GM23248 (cell line): Measurements from ENCODE around the gene LSM3. TPM values are rescaled to one million over a fixed set of nuclear protein-coding genes. Genes with fewer than 3 reads are reported as not detected.

ENCODE experiments used
- DNase-seq: peaks from one replicate; pipeline ENCODE4 v3.0.0-alpha.2; 2015
- H2AFZ ChIP-seq: fragments of 200-600 bp; sonication (generic); 2 replicates; pipeline ENCODE4 v1.6.1; 2016; ENCODE audit warnings: antibody characterized with exemption
- H3F3A ChIP-seq: fragments of 200-600 bp; sonication (generic); 2 replicates; pipeline ENCODE4 v1.6.1; 2016; ENCODE audit warnings: mild to moderate bottlenecking, antibody characterized with exemption, mixed run types; ENCODE audit not compliant: insufficient read depth
- H3K27ac ChIP-seq: fragments of 200-600 bp; sonication (generic); 2 replicates; pipeline ENCODE4 v1.5.1; 2016; ENCODE audit warnings: mild to moderate bottlenecking
- H3K27me3 ChIP-seq: fragments of 200-600 bp; sonication (generic); replicated peaks from 2 replicates; pipeline ENCODE4 v1.6.1; 2016; ENCODE audit warnings: mild to moderate bottlenecking; ENCODE audit not compliant: insufficient read depth
- H3K36me3 ChIP-seq: fragments of 200-600 bp; sonication (generic); 2 replicates; pipeline ENCODE4 v1.6.1; 2016; ENCODE audit warnings: low read depth, mild to moderate bottlenecking
- H3K4me1 ChIP-seq: fragments of 200-600 bp; sonication (generic); 2 replicates; pipeline ENCODE4 v1.6.1; 2016; ENCODE audit warnings: mild to moderate bottlenecking; ENCODE audit not compliant: insufficient read depth
- H3K4me2 ChIP-seq: fragments of 200-600 bp; sonication (generic); one replicate; pipeline ENCODE4 v1.6.1; 2016; ENCODE audit warnings: mild to moderate bottlenecking; ENCODE audit not compliant: unreplicated experiment
- H3K4me3 ChIP-seq: fragments of 200-600 bp; sonication (generic); 2 replicates; pipeline ENCODE4 v1.5.1; 2016; ENCODE audit warnings: mild to moderate bottlenecking
- H3K79me2 ChIP-seq: fragments of 200-600 bp; sonication (generic); 2 replicates; pipeline ENCODE4 v1.6.1; 2016; ENCODE audit warnings: mild to moderate bottlenecking; ENCODE audit not compliant: insufficient read depth
- H3K9ac ChIP-seq: fragments of 200-600 bp; sonication (generic); 2 replicates; pipeline ENCODE4 v1.6.1; 2016; ENCODE audit warnings: mild to moderate bottlenecking
- H3K9me2 ChIP-seq: fragments of 200-600 bp; sonication (generic); 2 replicates; pipeline ENCODE4 v1.6.1; 2016; ENCODE audit warnings: mixed run types, mild to moderate bottlenecking, moderate library complexity; ENCODE audit not compliant: insufficient read depth
- H3K9me3 ChIP-seq: fragments of 200-600 bp; sonication (generic); one replicate; pipeline ENCODE4 v1.6.1; 2017; ENCODE audit warnings: low read depth
- H4K20me1 ChIP-seq: fragments of 200-600 bp; sonication (generic); 2 replicates; pipeline ENCODE4 v1.6.0; 2016; ENCODE audit not compliant: insufficient read depth
- EZH2 ChIP-seq: fragments of 200-600 bp; sonication (generic); IDR thresholded peaks from 2 replicates; pipeline ENCODE4 v1.6.1; 2018; ENCODE audit warnings: antibody characterized with exemption, mild to moderate bottlenecking; ENCODE audit not compliant: insufficient read depth, poor library complexity, severe bottlenecking
- EZH2phosphoT487 ChIP-seq: fragments of 200-600 bp; sonication (generic); IDR thresholded peaks from 2 replicates; pipeline ENCODE4 v1.6.1; 2018; ENCODE audit warnings: antibody characterized with exemption, moderate library complexity, mild to moderate bottlenecking, low read depth; ENCODE audit not compliant: insufficient read depth
- WGBS, 2 experiments: methylation state at CpG; one replicate each; pipeline ENCODE4 v1.1.6; 2015 to 2017; ENCODE audit warnings: low lambda C conversion rate in 2 of 2, low coverage in 1 of 2; ENCODE audit errors: missing lambda C conversion rate in 2 of 2; 5-methylcytosine and 5-hydroxymethylcytosine counted together
- in situ Hi-C: fragments of 300-500 bp; cut with MboI; formaldehyde crosslinking; loops from 2 replicates; pipeline ENCODE4 v1.15.0; 2020
- polyA plus RNA-seq: library from polyadenylated mRNA; unstranded; fragments of >200 nt; fragmentation: Nextera tagmentation; extraction: Ambion mirVana; gene quantifications from 2 replicates; pipeline ENCODE4 v1.2.1, GENCODE V29; 2016
- total RNA-seq: library from RNA; depleted of rRNA; stranded (reverse); fragments of >200 nt; shearing (Covaris generic); gene quantifications from 2 replicates; pipeline ENCODE4 v1.2.3, GENCODE V29; 2014; rRNA removed

The LSM3 gene
- total and polyA plus RNA-seq, 2 experiments from 2014 or later = 9.4 to 32.3 TPM

DNA sequence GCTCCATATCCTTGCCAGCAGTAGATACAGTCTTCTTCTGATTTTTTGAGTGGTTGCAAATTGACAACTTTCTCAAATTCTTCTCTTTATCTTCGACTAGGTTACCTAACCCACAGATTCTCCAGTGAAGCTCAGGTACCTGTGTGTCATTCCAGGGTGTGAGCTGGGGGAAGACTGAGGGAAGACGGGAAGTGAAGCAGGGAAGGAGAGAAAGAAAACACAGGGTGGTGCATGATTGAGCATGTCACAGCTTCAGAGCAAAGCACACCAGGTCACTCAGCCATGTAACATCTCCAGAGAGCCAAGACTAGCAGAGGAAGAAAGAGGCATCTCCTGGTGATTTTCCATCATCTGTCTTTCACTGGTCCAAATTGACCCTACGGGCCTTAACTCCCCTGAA lies 67.2 kb downstream of the LSM3 start:
- no peak overlapping the region for H2AFZ ChIP-seq
- H3K27me3 ChIP-seq = no peaks in the 10 kb centered on the region
- H3K9me2 ChIP-seq = no peaks in the 10 kb centered on the region
- H3F3A ChIP-seq = no peaks in the 10 kb centered on the region
- no peak for DNase-seq
- H3K4me3 ChIP-seq = no peak overlapping the region
- no peaks in the 10 kb centered on the region for H3K4me1 ChIP-seq
- no peaks in the 10 kb centered on the region for H4K20me1 ChIP-seq
- no peak overlapping the region for H3K4me2 ChIP-seq
- no peaks in the 10 kb centered on the region for H3K79me2 ChIP-seq
- no peaks in the 10 kb centered on the region for H3K9me3 ChIP-seq
- H3K27ac ChIP-seq = no peak overlapping the region
- TF ChIP-seq EZH2 = no peak
- TF ChIP-seq EZH2phosphoT487 = no peak
- H3K36me3 ChIP-seq = no peaks in the 10 kb centered on the region
- H3K9ac ChIP-seq = no peak overlapping the region
- in situ Hi-C loops = no loop called here
- WGBS, 2 experiments = 51 to 57% methylated on average over 3 of the region's 3 CpGs

- Histone ChIP-seq H3K9me2 (no peaks in the 10 kb centered on the region), H3K27ac (no peak overlapping the region), H4K20me1 (no peaks in the 10 kb centered on the region), H3K4me3 (no peak overlapping the region), H3K27me3 (no peaks in the 10 kb centered on the region), H3F3A (no peaks in the 10 kb centered on the region), H2AFZ (no peak overlapping the region), H3K4me2 (no peak overlapping the region), H3K4me1 (no peaks in the 10 kb centered on the region), H3K79me2 (no peaks in the 10 kb centered on the region), H3K9me3 (no peaks in the 10 kb centered on the region), H3K36me3 (no peaks in the 10 kb centered on the region), H3K9ac (no peak overlapping the region)
- WGBS, 2 experiments = 79 to 84% methylated on average over 5 of the region's 5 CpGs
- TF ChIP-seq EZH2phosphoT487 (no peak), EZH2 (no peak)
- no peak for DNase-seq
- in situ Hi-C loops = no loop called here
These were observed 67.8 kb downstream of the LSM3 start for GRCh38 chr3:14246414-14246813.

DNA sequence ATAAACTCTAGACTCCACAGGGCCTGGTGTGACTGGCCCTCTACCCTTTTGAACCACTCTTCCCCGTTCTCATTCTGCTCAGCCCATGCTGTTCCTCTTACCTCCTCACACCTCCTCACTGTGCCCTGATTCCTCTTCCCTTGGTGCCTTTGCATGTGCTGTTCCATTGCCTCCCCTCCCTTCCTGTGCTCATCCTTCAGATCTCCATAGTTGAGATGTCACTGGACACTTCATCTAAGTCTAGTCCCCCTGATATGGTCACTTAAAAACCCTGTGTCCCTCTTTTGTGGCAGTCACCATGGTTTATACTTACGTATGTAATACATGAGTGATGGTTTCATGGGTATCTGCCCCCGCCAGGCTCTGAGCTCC lies 69.8 kb downstream of the LSM3 start:
- Histone ChIP-seq H3K9me2 (no peaks in the 10 kb centered on the region), H3F3A (no peaks in the 10 kb centered on the region), H3K79me2 (no peaks in the 10 kb centered on the region), H3K4me1 (peaks cover 7% of the 10 kb centered on the region), H3K27me3 (no peaks in the 10 kb centered on the region), H3K4me3 (no peak overlapping the region), H2AFZ (no peak overlapping the region), H3K9me3 (no peaks in the 10 kb centered on the region), H3K27ac (no peak overlapping the region), H3K4me2 (no peak overlapping the region), H3K9ac (no peak overlapping the region), H4K20me1 (no peaks in the 10 kb centered on the region), H3K36me3 (no peaks in the 10 kb centered on the region)
- WGBS, 2 experiments = 35 to 44% methylated on average over 3 of the region's 3 CpGs
- in situ Hi-C loops = no loop called here
- no peak for DNase-seq
- no peak for TF ChIP-seq EZH2phosphoT487

DNA sequence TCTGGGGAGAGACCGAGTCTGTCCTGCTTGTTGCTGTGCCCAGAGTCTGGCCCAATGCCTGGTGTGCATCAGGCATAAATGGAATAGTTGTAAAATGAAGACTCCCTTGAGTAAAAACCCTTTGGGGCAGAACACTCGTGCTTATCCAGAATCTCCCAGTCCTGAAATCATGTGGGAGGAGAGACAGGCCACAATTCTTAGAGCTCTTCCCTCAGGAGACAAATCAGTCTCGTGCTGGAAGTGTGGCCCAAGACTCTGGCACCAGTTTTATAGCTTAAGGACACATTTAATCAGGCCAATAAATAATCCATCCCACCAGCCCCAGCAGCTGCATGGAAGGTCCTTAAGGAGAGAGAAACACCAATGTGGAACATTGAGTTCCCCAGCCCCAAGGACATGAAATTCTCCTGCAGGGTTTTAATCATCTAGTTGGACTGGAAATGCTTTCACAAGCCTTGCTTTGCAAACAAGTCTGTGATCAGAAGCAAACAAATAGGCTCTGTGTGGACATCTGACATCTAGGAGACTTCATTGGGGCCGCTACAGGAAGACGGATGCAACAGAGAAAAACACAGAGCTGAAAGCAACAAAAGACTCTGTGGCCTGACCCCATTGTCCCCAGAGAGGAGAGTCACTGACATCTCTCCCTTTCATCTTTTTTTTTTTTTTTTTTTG lies 70.4 kb downstream of the LSM3 start:
- Histone ChIP-seq H2AFZ (no peak overlapping the region), H3K9me2 (no peaks in the 10 kb centered on the region), H4K20me1 (no peaks in the 10 kb centered on the region), H3K4me2 (no peak overlapping the region), H3K79me2 (no peaks in the 10 kb centered on the region), H3K9me3 (no peaks in the 10 kb centered on the region), H3K4me1 (peaks cover 7% of the 10 kb centered on the region), H3K4me3 (no peak overlapping the region), H3F3A (no peaks in the 10 kb centered on the region), H3K36me3 (no peaks in the 10 kb centered on the region), H3K9ac (no peak overlapping the region), H3K27me3 (no peaks in the 10 kb centered on the region), H3K27ac (no peak overlapping the region)
- DNase-seq = peak; percentile 32
- WGBS, 2 experiments = 25 to 27% methylated on average over 5 of the region's 5 CpGs
- no peak for TF ChIP-seq EZH2
- TF ChIP-seq EZH2phosphoT487 = no peak
- in situ Hi-C loops = no loop called here

Other genes with a start within 250 kb of the LSM3 start
- 12.3 and 17.2 TPM in 2 replicates for gene CHCHD4, start 53.9 kb upstream of the LSM3 start, total RNA-seq
- 15.1 and 15.4 TPM in 2 replicates for gene CHCHD4, start 53.9 kb upstream of the LSM3 start, polyA plus RNA-seq
- 166 and 203 TPM in 2 replicates for gene TMEM43, start 53.8 kb upstream of the LSM3 start, total RNA-seq
- gene TMEM43, start 53.8 kb upstream of the LSM3 start, polyA plus RNA-seq = 143 and 145 TPM in 2 replicates
- gene XPC, start 216 bp upstream of the LSM3 start, total RNA-seq = 62.1 and 76.4 TPM in 2 replicates
- 42.4 and 44.1 TPM in 2 replicates for gene XPC, start 216 bp upstream of the LSM3 start, polyA plus RNA-seq
- gene SLC6A6, start 223.8 kb downstream of the LSM3 start, total RNA-seq = 10.6 and 13.4 TPM in 2 replicates
- 4.6 and 4.7 TPM in 2 replicates for gene SLC6A6, start 223.8 kb downstream of the LSM3 start, polyA plus RNA-seq